ENCODE data around the gene PACS1.

The PACS1 gene

GRCh38 chr11:66291303-66291705 lies 221.2 kb downstream of the PACS1 start:
- TF ChIP-seq CTCF (IDR thresholded peaks at IDR 0.05; ENCODE audit: borderline replicate concordance, control extremely low read depth, extremely low read depth, insufficient read depth, missing control alignments), result no peak
- in situ Hi-C loops (cut with MboI; ENCODE audit: low sequenced_read_pairs, unreplicated experiment), result no loop called here
- DNase-seq (ENCODE audit: low spot score), result no peak

- DNase-seq (ENCODE audit: low spot score), result no peak
- TF ChIP-seq CTCF (IDR thresholded peaks at IDR 0.05; ENCODE audit: borderline replicate concordance, control extremely low read depth, extremely low read depth, insufficient read depth, missing control alignments), result no peak
- in situ Hi-C loops (cut with MboI; ENCODE audit: low sequenced_read_pairs, unreplicated experiment), result no loop called here
Observed at GRCh38 chr11:66291706-66292542, 221.9 kb downstream of the PACS1 start, which contains the start of gene TMEM151A. Gene TMEM151A, plus strand, starts transcription at chr11:66291894. Its CDS starts 120 bp downstream, at chr11:66292014.

GRCh38 chr11:66292543-66293332 lies 222.7 kb downstream of the PACS1 start:
- in situ Hi-C loops (cut with MboI; ENCODE audit: low sequenced_read_pairs, unreplicated experiment), result no loop called here
- no peak for TF ChIP-seq CTCF (IDR thresholded peaks at IDR 0.05; ENCODE audit: borderline replicate concordance, control extremely low read depth, extremely low read depth, insufficient read depth, missing control alignments)
- no peak for DNase-seq (ENCODE audit: low spot score)

- no peak for TF ChIP-seq CTCF (IDR thresholded peaks at IDR 0.05; ENCODE audit: borderline replicate concordance, control extremely low read depth, extremely low read depth, insufficient read depth, missing control alignments)
- no peak for DNase-seq (ENCODE audit: low spot score)
- in situ Hi-C loops (cut with MboI; ENCODE audit: low sequenced_read_pairs, unreplicated experiment), result no loop called here
Observed at GRCh38 chr11:66293352-66293751, 223.3 kb downstream of the PACS1 start.

GRCh38 chr11:66293777-66294625 lies 223.9 kb downstream of the PACS1 start:
- no peak for TF ChIP-seq CTCF (IDR thresholded peaks at IDR 0.05; ENCODE audit: borderline replicate concordance, control extremely low read depth, extremely low read depth, insufficient read depth, missing control alignments)
- DNase-seq (ENCODE audit: low spot score), result no peak
- in situ Hi-C loops (cut with MboI; ENCODE audit: low sequenced_read_pairs, unreplicated experiment), result no loop called here

Measured in GM13976 (cell line).